Renal cortex interstitium (tissue), 11 donors: ENCODE measurements around the gene RBBP5. TPM values are rescaled to one million over a fixed set of nuclear protein-coding genes. Genes with fewer than 3 reads are reported as not detected.

Experiments
- DNase-seq, 11 donors: peaks; one replicate each; pipeline ENCODE4 v3.0.0-alpha.2; 2013; ENCODE audit warnings: low read depth in 9 of 11, low spot score in 4 of 11; ENCODE audit errors: extremely low read depth in 1 of 11
- polyA plus RNA-seq, 3 donors: library from polyadenylated mRNA; unstranded; fragments of 120-200 nt; gene quantifications; one replicate each; pipeline ENCODE4 v1.2.1, GENCODE V29; 2013; ENCODE audit not compliant: insufficient read length in 3 of 3

RBBP5 gene
- polyA plus RNA-seq, 3 donors, result 18.7 to 22.1 (median 20.7) TPM

- no peak for DNase-seq
Observed at GRCh38 chr1:205046870-205047269, 74.9 kb downstream of the RBBP5 start.

DNA sequence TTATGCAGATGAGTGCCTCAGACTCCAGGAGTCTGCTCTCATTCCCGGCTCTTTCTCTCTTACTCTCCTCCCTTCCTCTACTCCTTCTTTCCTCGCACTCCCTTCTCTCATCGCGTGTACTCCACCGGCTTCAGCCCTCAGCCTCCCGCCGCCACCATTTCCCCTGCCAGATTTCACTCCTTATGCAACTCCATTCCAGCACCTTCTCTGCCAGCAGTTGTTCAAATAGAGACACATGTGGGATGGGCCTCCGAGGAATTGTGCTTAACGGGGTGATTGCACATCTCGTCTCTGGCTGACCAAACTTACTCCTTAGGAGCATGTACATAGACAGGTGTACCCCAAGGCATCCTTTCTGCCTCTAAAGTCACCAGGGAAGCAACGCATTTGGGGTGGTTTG, 76.6 kb downstream of the RBBP5 start:
- DNase-seq, result no peak

- no peak for DNase-seq
Observed at GRCh38 chr1:205044741-205045140, 77.0 kb downstream of the RBBP5 start.

- DNase-seq, result no peak
Observed at GRCh38 chr1:205043866-205044265, 77.9 kb downstream of the RBBP5 start.

DNA sequence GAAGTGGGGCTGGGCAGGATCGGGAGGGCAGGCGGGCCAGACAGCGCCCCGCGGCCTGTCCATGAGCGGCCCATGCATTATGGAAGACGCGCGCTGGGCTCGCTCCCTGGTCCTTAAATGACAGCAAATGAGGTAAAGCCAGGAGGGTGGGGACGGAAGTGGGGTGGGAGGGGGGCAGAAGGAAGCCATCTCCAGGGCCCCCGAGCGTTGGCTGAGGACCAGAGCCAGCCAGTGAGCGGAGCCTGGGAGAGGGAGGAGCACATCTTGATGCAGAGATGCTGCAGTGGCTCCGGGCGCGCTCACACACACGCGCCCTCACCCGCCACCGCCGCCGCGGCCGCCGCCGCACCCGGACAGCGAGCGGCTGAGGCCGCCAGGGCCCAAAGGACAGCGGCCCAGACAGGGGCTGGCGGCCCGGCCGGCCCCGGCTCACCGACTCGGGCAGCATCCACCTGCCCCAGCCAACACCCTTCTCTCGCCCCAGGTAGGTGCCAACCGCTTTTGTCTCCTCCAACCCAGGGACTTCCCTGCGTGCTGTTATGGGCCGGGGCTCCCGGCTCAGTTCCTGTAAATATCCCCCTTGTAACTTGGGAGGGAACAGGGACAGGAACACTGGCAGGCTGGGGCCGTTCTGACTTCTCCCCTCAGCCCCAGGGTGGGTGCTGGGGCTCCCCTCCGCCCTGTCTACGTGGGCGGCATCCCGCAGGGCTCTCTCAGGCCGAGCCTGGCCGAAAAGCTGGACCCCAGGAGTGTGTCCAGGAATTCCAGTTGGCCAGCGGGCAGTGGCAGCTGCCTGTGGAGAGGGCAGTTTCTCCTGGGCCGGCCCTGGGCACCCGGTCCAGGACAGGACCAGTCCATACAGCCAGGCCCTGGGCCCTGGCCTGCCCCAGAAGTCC, 78.6 kb downstream of the RBBP5 start, which contains the start of gene CNTN2:
Gene CNTN2 (plus strand): TSS at position 302 of the 896 bp plus-strand sequence. CDS start 9,974 bp downstream, outside the sequence.
- no peak for DNase-seq

GRCh38 chr1:205041998-205042910, 79.5 kb downstream of the RBBP5 start:
- DNase-seq, result no peak

DNA sequence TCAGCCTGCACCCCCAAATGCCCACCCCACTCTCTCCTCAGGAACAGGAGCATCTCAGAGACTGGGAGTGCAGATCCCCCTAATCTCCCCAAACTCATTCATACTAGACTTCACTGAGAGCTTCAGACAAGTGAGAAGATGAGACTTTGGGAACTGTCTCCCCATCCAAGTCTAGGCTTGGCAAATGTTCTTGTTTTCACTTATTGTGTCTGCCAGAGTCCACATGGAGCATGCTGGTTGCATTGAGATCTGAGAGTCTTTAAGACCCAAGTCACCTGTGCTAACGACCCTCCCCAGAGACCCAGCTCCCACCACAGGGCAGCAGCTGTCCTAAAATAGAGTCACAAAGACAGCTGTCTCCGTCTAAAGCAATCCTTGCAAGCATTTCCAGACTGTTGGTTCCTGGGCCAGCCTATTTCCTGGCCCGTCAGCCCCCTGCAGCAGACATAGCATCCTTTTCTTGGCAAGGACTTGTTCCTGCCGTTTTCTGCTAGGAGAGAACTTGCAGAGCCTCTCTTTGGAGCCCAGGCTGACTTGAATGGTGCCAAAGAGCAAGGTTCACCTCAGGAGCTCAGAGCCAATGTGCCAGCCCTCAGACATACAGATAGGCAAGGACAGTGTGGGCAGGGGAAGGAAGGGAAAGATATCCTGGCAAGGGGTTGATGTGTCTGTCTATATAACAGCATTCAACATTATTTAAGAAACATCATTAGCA, 80.6 kb downstream of the RBBP5 start:
- DNase-seq, result no peak

GRCh38 chr1:205038132-205038786, 83.5 kb downstream of the RBBP5 start:
- no peak for DNase-seq

DNA sequence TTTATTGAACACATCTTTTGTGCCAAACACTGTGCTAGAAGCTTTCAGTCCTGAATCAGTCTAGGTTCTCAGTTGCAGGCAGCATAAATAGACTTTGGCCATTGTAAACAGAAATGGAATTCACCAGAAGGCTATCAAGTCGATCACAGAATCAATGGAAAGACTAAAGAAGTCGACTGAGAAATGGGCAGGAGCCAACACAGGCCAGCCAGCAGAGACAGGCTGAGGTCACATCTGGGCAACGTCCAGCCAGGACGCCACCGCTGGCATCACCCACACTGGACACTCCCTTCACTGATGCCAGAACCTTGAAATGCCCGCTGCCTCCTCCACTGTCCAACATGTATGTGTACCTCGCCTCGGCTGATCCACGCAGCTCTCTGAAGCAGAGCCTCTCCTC, 84.2 kb downstream of the RBBP5 start:
- DNase-seq, result no peak

Other genes with a start within 250 kb of the RBBP5 start
- under 1 TPM; 0.59 to 0.76 (median 0.72) TPM for gene CNTN2, start 78.8 kb downstream of the RBBP5 start, polyA plus RNA-seq
- 1 to 10 TPM; 3.3 to 5.0 (median 4.0) TPM for gene TMEM81, start 37.5 kb downstream of the RBBP5 start, polyA plus RNA-seq
- 10 to 100 TPM; 18.2 to 20.5 (median 19.6) TPM for gene DSTYK, start 89.7 kb upstream of the RBBP5 start, polyA plus RNA-seq
- 1 to 10 TPM; 7.2 to 8.7 (median 7.9) TPM for gene TMCC2, start 106.0 kb upstream of the RBBP5 start, polyA plus RNA-seq
- 10 to 100 TPM in 1 of 3 donors, 1 to 10 TPM in 2; 8.0 to 14.9 (median 8.6) TPM for gene NUAK2, start 199.8 kb upstream of the RBBP5 start, polyA plus RNA-seq
- gene KLHDC8A, start 234.9 kb upstream of the RBBP5 start, polyA plus RNA-seq, result 1 to 10 TPM; 1.2 to 3.1 (median 2.2) TPM